Thyroid gland (tissue), 4 donors: Measurements from ENCODE around the gene HNF1B.

Source experiments
- POLR2A ChIP-seq, 2 donors: fragments of 450-650 bp; IDR thresholded peaks; one replicate each; pipeline ENCODE4 v1.6.1; 2017; ENCODE audit warnings: antibody characterized with exemption in 2 of 2, mild to moderate bottlenecking in 2 of 2, moderate library complexity in 1 of 2
- TF ChIP-seq, protein P1 (sequence below), 6 experiments: fragments of 200-600 bp in 3 of 6; fragments of 450-650 bp in 3 of 6; sonication (generic) in 3 of 6; IDR thresholded peaks; one replicate each; pipeline ENCODE4 v1.5.1; 2016 to 2019; ENCODE audit warnings: antibody characterized with exemption in 6 of 6, mild to moderate bottlenecking in 2 of 6, inconsistent platforms in 1 of 6, moderate library complexity in 1 of 6

- TF ChIP-seq, protein P1, sequence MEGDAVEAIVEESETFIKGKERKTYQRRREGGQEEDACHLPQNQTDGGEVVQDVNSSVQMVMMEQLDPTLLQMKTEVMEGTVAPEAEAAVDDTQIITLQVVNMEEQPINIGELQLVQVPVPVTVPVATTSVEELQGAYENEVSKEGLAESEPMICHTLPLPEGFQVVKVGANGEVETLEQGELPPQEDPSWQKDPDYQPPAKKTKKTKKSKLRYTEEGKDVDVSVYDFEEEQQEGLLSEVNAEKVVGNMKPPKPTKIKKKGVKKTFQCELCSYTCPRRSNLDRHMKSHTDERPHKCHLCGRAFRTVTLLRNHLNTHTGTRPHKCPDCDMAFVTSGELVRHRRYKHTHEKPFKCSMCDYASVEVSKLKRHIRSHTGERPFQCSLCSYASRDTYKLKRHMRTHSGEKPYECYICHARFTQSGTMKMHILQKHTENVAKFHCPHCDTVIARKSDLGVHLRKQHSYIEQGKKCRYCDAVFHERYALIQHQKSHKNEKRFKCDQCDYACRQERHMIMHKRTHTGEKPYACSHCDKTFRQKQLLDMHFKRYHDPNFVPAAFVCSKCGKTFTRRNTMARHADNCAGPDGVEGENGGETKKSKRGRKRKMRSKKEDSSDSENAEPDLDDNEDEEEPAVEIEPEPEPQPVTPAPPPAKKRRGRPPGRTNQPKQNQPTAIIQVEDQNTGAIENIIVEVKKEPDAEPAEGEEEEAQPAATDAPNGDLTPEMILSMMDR (IDR thresholded peaks at IDR 0.05) = no peak
- TF ChIP-seq POLR2A (IDR thresholded peaks at IDR 0.05) = no peak
Measured at GRCh38 chr17:37640015-37640414, 104.8 kb downstream of the HNF1B start.
